Measurements from ENCODE around the gene CPAMD8. TPM values are rescaled to one million over a fixed set of nuclear protein-coding genes. Genes with fewer than 3 reads are reported as not detected.
"Not testable (repeated sequence)": the region's sequence is repeated elsewhere in the genome, so short reads cannot be mapped to it uniquely, and the experiment has no call there.

The CPAMD8 gene
- polyA plus RNA-seq, 3 donors: 43.6 to 53.0 (median 44.0) TPM

DNA sequence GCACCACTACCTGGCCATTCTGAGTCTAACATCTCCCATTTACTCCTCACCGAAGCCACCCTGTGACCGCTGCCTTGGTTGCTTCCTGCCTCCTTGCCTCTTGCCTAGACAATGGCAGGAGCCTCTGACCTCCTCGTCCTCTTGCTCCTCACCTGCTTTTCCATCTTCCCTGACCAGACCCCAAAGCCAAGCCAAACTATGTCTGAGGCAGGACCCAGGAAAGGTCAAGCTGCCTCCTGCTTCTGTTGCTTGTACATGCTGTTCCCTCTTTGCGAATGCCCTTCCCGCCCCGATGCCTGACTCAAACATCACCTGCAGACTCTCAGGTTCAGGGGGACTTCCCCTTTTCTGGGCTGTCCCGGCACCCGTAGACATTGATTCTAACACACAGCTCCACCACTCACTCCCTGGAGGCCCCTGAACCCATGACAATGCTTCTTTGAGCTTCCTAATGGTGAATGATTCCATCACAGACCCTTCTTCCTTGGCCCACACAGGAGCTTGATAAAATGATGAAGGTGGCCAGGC, 77.0 kb downstream of the CPAMD8 start:
- no peak for DNase-seq

DNA sequence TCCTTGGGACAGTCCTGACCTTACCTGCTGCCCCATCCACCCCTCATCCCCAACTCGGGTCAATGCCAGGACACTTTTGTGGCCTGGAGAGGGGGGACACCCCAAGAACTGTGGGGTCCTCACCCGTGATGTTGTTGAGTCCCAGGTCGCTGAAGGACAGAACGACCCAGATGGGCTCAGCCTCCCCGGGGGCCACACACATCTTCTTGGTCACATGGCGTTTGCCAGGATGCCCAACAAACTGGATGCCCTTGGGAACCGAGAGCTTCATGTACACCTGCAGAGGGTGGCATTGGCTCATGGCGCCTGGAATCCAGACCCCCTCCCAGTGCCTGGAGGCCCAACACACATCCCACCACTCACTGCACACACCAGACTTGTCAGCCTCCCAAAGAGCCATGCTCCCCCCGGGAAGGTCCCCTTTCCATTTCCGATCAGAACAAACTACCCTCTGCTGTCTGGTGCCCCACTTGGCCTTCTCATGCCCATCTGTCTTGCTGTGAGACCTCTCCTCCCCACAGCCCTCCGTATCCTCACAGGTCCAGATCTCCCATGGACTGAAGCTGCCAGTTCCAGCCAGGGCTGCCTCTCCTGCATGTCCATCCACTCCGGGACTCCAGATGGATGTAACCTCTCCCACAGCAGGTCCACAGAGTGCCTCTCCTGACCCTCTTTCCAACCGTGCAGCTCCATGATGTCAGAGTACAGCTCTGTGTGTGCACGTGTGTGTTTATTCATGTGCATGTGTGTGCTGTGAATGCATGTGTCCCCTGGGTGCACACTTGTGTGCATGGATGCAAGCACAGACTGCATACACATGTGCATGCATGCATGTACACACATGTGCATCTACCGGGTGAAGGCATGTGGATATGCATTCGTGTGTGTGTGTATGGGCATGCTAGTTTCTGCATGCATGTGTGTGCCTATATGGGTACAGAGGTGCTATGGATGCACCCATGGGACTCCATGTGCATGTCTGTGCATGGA, 79.4 kb downstream of the CPAMD8 start:
- no peak for DNase-seq

DNA sequence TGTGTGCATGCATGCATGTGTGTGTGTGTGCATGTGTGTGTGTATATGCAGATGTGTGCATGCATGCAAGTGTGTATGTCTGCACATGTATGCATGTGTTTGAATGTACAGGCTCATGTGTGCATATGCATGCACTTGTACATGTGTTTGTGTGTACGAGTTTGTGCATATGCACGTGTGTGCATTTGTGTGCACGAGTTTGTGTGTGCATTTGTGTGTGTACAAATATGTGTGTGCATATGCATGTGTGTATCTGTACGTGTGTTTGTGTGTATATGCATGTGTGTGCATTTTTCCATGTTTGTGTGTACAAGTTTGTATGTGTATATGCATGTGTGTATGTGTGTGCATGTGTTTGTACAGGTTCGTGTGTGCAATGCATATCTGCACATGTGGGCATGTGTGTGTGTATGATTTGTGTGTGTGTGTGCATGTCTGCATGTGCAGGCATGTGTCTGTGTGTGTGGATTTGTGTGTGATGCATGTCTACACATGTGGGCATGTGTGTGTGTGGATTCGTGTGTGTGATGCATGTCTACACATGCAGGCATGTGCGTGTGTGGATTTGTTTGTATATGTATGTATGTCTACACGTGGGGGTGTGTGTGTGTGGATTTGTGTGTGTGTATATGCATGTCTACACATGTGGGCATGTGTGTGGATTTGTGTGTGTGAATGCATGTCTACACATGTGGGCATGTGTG, 80.7 kb downstream of the CPAMD8 start:
- no peak for DNase-seq

DNA sequence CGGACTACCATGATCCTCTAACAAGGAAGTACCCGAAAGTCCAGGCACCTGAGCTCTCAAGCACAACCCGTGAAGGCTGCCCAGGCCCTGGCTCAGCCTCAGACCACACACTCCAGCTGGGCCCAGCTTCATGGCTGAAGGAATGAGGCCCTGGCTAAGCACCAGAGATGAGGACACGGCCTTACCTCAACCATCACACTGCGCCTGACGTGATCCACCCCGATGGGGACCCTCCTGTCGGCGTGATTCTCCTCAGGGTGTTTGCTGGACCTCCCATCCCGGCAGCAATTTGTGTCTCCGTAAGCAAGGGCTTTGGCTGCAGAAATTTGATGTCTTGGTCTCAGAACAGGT, 81.3 kb downstream of the CPAMD8 start:
- no peak for DNase-seq

DNA sequence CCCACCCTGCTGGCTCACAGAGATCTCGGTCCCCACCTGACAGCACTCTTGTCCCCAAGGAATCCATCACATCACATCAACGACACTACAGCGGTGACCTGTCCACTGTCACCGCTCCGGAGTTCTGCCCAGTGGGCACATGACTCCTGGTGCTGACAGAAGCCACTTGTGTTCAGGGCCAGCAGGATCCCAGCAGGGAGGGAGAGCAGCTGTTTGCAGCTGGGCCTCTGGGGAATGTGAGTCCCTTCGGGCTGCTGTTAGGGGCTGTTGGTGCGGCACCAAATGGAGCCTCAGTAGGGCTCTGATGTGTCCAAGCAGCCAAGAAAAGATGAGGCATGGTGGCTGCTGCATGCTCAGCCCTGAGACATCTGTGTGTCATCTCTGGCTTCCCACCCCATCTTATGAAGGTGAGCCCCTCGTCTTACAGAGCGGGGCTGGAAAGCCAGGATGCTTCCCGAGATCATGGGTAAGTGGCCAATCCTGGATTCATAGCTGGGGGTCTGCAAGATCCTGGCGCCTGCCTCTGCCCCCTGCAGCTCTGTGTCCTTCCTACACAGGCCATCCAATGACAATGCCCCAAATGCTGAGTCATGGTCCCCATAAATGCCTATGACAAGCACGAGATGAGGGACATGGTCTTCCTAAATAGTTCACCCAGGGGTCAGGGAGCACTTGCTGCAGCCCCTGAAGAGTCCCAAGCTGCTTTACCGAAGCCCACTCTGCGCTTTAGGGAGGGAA, 81.8 kb downstream of the CPAMD8 start:
- DNase-seq: no peak

DNA sequence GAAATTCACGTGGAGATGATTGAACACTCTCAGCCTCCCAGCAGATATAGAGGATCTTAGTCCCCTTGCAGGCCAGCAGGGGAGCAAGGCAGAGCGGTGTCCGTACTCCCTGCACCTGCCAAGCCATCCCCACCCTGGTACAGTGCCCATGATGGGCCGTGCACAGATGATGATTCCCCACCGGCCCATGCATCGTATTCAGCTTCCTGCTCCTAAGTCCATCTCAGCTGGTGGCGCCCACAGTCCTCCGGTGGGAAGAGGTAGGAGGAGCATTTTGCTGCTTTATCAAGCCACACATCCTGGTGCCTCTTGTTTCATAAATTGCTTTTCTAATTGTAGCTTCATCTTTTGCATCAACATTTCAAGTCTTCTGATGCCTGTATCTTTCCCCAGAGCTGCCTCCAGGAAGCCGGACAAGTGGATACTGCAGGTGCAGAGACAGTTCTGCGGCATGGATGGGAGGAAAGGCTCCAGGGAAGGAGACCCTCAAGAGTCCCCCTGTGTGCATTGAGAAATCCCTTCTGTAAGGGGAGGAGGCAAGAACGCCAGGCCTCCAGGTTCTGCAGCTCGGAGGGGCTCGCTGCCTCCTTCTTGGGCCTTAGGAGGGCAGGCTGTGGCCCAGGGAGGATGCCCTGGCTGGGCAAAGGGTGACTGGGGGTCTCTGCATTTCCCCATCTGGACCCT, 82.5 kb downstream of the CPAMD8 start:
- DNase-seq: no peak

DNA sequence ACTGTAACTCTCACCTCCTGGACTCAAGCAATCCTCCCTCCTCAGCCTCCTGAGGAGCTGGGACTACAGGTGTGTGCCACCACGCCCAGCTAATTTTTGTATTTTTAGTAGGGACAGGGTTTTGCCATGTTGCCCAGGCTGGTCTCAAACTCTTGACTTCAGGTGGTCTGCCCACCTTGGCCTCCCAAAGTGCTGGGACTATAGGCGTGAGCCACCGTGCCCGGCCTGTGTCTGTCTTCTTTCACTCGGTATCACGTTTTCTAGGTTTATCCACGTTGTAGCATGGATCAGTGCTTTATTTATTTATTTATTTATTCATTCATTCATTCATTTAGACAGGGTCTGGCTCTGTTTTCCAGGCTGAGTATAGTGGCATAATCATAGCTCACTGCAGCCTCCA, 83.5 kb downstream of the CPAMD8 start:
- not testable (repeated sequence) for DNase-seq

DNA sequence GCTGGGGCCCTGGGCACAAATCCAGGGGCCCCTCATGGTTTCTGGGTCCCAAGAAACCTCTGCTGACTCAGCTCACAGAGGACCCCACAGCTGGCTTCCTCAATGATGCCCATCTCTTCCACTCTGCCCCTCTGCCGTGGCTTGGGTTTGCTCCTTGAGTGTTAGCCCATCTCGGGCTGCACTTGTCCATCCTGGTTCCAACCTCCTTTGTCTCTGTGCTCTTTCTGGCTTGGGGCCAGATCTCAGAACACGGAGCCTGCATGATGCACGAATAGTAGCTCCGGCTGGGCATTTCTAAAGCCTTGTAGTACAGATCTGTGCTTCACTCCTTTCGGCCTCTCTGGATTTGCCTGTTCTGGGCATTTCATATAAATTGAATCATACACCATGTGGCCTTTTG, 84.0 kb downstream of the CPAMD8 start:
- DNase-seq: no peak

DNA sequence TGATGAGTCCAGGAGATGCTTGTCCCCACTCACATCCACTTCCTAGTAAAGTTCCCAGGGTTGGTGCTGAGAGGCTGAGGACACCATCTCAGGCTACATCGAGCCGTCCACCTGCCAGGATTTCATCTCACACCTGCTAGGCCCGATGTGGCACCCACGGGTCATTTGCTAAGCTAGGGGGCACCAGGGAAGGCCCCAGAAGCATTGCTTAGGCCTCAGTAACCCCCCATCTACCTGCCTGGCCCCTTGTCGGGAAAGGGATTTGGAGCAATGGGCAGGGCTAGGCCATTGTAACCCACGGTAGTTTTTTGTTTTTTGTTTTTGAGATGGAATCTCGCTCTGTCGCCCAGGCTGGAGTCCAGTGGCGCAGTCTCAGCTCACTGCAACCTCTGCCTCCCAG, 86.0 kb downstream of the CPAMD8 start:
- DNase-seq: no peak

DNA sequence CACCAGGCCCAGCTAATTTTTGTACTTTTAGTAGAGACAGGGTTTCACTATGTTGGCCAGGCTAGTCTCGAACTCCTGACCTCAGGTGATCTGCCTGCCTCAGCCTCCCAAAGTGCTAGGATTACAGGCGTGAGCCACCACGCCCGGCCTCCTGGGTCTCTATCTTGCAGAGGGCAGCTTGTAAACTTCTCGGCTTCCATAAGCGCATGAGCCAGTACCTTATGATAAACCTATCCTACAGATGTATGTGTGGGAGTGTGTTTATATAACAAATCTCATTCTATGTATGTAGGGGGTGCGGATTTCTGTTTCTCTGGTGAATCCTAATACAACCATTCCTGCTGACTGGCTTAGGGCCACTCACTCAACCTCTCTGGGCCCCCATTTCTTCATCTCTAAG, 86.5 kb downstream of the CPAMD8 start:
- DNase-seq: not testable (repeated sequence)

DNA sequence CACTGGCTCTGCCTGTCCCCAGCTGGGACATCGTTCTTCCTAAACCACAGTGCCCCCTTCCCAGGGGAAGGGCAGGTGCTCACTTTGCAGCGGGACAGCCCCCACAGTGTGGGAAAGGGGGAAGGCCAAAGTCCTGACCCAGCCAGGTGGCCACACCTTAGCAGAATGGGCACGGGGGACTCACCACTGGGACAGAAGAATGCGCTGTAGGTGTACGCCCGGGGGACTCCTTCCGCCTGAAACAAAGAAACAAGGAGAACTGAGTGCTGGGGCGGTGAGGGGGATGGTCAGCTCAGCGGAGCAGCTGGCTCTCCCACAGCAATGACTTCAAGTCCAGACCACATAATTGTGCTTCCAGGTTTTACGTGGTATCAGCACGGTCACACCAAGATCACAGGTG, 88.4 kb downstream of the CPAMD8 start:
- no peak for DNase-seq

DNA sequence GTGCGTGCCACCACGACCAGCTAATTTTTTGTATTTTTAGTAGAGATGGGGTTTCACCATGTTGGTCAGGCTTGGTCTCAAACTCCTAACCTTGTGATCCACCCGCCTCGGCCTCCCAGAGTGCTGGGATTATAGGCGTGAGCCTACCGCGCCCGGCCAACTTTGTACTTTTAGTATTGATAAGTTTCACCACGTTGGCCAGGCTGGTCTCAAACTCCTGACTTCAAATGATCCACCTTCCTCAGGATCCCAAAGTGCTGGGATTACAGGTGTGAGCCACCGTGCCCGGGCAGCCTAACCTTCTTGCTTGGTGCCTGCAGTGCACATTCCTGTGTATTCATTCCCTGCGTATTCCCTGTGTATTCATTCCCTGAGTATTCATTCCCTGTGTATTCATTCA, 88.8 kb downstream of the CPAMD8 start:
- not testable (repeated sequence) for DNase-seq

DNA sequence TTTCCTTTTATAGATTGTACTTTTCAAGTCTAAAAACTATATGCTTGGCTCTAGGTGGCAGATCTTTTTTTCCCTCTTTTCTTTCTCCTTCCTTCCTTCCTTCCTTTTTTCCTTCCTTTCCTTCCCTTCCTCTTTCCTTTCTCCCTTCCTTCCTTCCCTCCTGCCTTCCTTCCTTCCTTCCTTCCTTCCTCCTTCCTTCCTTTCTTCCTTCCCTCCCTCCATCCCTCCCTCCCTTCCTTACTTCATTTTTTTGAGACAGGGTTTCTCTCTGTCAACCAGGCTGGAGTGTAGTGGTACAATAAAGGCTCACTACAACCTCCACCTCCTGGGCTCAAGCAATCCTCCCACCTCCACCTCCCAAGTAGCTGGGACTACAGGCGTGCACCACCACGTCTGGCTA, 89.7 kb downstream of the CPAMD8 start:
- no peak for DNase-seq

DNA sequence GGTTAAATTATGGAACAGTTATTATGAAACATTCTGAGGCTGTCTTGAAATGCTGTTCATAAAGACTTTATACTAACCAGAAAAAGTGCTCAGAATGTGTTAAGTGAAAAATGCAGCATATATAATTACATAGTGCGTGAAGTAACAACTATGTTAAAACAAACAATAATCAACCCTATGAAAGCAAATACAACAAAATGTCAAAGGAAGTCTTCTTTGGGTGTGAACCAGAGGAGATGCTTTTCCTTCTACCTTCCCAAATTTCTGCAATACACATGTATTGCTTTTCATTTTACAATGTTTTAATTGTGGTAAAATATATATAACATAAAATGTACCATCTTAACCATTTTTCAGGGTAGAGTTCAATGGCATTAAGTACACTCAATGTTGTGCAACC, 92.1 kb downstream of the CPAMD8 start:
- DNase-seq: no peak

DNA sequence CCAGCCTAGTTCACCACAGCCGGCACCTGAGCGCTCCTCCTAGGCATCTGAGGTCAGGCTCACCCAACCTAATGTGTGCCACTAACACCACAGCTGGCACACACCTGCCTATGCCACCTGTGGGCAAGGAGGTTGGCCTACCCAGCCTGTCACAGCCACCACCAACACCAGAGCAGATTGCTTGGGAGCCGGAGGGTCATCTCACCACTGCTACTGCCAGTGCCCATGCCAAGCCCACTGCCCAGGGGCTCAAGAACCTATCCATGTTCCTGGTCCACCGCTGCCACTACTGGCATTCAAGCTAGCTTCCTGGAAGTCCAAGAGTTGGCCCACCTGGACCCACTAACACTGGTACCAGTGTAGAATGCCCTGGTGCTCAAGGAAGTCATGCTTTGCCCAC, 95.3 kb downstream of the CPAMD8 start:
- no peak for DNase-seq

DNA sequence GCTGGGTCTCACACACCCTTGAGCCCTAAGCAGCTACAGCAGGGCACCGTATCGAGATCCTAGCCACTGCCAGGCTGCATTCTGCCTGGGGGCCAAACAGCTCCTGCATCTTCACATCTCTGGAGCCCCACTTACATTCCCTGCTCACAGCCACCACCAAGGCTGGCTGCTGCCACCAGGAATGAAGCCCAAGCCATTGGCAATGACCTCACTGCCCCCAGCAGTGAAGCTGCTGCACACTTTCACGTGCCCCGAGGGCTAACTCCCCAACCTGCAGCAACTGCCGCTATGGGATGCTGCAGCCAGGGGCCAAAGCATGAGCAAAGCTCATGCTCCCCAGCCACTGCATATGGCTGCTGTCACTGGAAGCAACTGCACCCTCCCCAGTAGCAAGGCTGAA, 95.9 kb downstream of the CPAMD8 start:
- DNase-seq: no peak

DNA sequence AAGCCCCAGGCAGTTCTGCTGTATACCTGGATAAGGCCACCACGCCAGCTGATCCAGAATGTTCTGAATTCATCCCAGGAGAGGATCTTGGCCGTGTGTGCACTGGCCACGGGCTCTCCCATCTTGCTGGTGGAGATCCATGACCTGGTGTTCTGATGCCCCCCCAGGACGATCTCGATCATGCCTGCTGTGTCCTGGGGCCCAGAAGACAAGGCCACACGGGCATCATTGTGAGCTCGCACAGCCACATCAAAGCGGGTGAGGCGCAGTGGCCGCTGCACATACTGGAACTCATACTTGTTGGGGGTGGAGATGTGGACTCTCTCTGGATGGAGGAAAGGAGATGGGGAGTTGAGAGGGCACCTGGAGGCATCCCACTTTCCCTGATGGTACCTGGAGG, 97.7 kb downstream of the CPAMD8 start:
- no peak for DNase-seq

DNA sequence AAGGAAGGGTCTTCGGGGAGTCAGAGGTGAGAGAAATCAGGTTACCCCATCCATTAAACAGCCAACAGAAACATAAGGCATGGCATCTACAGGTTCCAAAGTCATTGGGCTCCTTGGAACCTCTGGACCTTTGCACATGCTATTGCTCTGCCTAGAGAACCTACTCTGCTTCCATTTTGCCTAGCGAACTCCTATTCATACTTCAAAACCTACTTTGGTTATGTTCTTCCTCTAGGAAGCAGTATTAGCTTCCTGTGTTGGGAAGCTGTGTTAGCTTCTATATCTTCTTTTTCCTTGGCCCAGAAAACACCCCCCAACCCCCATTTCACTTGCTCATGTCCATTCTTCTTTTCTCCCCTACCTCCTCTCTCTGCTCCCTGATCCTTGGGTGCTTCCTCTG, 98.3 kb downstream of the CPAMD8 start:
- DNase-seq: no peak

DNA sequence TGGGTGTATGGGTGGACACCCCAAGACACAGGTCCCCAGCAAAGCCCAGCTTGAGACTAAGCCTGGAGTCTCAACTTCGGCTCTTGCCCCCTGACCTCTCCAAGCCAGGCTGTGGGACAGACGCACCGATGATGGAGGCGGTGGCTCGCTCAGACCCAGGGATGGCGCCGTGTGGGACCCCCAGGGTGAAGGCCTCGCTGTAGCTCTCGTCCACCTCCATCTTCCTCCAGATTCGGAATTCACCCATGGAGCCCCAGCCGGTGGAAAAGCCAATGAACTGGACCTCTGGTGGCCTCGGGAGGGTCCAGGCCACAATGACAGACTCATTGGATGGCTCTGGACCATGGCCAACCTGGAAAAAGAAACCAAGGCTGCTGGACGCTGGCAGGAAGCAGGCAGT, 98.7 kb downstream of the CPAMD8 start:
- no peak for DNase-seq

DNA sequence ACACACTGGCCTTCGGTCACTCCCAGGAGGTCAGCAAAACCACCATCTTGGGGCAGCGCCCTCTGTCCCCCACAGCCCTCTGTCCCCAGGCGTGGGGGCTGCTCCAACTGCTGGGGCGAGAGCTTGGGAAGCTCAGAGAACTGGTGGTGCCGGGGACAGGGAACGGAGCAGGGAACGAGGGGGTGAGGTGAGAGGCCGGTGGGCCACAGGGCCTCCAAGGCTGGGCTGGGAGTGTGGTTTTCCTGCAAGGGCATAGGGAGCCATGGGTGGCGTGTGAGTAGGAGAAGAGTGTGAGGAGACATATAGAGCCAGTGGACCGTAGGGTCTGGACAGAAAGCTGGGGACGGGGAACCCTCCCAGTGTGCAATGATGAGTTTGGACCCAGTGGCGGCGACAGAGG, 103.7 kb downstream of the CPAMD8 start:
- no peak for DNase-seq

DNA sequence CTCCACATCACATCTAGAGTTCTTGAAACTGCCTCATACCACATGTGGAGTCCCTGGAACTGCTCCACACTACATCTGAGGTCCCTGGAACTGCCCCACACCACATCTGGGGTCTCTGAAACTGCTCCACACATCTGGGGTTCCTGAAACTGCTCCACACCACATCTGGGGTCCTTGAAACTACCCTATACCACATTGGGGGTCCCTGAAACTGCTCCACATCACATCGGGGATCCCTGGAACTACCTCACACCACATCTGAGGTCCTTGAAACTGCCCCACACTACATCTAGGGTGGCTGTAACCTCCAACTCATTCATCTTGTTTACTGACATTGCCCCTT, 104.0 kb downstream of the CPAMD8 start:
- no peak for DNase-seq

All from renal pelvis (tissue), 4 donors.